ENCODE results near the gene NKTR.
"Not testable (repeated sequence)": the region's sequence is repeated elsewhere in the genome, so short reads cannot be mapped to it uniquely, and the experiment has no call there.

DNA sequence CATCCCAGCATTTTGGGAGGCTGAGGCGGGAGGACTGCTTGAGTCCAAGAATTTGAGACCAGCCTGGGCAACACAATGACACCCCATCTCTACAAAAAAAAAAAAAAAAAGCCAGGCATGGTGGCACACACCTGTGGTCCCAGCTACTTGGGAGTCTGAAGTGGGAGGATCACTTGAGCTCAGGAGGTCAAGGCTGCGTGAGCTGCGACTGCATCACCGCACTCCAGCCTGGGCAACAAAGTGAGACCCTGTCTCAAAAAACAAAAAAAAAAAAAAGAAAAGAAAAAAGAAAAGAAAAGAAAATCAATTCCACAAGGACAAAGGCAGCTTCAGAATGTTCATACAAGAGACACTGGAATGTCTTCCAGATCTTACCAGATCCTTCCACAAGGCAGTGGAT is 21.1 kb upstream of the NKTR start:
- TF ChIP-seq EZH2phosphoT487 (IDR thresholded peaks at IDR 0.05; ENCODE audit: borderline replicate concordance, low read depth); POLR2AphosphoS5 (IDR thresholded peaks at IDR 0.05; ENCODE audit: low read depth, low read length): not testable (repeated sequence)
- TF ChIP-seq, protein P1, sequence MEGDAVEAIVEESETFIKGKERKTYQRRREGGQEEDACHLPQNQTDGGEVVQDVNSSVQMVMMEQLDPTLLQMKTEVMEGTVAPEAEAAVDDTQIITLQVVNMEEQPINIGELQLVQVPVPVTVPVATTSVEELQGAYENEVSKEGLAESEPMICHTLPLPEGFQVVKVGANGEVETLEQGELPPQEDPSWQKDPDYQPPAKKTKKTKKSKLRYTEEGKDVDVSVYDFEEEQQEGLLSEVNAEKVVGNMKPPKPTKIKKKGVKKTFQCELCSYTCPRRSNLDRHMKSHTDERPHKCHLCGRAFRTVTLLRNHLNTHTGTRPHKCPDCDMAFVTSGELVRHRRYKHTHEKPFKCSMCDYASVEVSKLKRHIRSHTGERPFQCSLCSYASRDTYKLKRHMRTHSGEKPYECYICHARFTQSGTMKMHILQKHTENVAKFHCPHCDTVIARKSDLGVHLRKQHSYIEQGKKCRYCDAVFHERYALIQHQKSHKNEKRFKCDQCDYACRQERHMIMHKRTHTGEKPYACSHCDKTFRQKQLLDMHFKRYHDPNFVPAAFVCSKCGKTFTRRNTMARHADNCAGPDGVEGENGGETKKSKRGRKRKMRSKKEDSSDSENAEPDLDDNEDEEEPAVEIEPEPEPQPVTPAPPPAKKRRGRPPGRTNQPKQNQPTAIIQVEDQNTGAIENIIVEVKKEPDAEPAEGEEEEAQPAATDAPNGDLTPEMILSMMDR (IDR thresholded peaks at IDR 0.05): not testable (repeated sequence)
- TF ChIP-seq, protein P2, sequence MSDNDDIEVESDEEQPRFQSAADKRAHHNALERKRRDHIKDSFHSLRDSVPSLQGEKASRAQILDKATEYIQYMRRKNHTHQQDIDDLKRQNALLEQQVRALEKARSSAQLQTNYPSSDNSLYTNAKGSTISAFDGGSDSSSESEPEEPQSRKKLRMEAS (IDR thresholded peaks at IDR 0.05; ENCODE audit: low read depth): not testable (repeated sequence)
